Heart left ventricle (tissue), 13 donors: ENCODE data around the gene CHD9.

ENCODE experiments used
- CTCF ChIP-seq, 12 donors: fragments of 200-600 bp; sonication (generic) in 4 of 12; IDR thresholded peaks; one replicate each; pipeline versions ENCODE4 v1.5.0 to v1.8.0; 2018 to 2022; ENCODE audit warnings: antibody characterized with exemption in 12 of 12, mild to moderate bottlenecking in 5 of 12
- POLR2A ChIP-seq, 2 donors: fragments of 450-650 bp; IDR thresholded peaks; one replicate each; pipeline ENCODE4 v1.6.1; 2017; ENCODE audit warnings: antibody characterized with exemption in 2 of 2, mild to moderate bottlenecking in 2 of 2, moderate library complexity in 2 of 2
- donor health status: ischemic (EF 13 %, LVEDD 7.1; RV severe dilation, severe dysfunction).
- donor health status: DM: no; HTN: yes; CAD: no.
- donor health status: DM: no; HTN: no; CAD: no.
- donor health status: ischemic (EF 25% LVEDD 6.9; RV normal size, moderate dysfunction).
- donor health status: ischemic (EF 25% LVEDD 5.7; RV mildly dilated, moderate dysfunction).
- donor health status: ischemic (EF 35%, LVEDD 5.7; RV mildly dilated, moderate dysfunction).
- donor health status: nonischemic (EF 11% LVEDD 7.7; RV severe dilation, severe dysfunction).
- donor health status: DM: yes; HTN: yes; CAD: no.
- donor health status: PGD.
- donor health status: ischemic (EF 29% LVEDD 5.4; RV normal size, mild dysfunction).
- donor health status: nonischemic (EF 23%, LVEDD 6.1; RV moderate dilation, normal function).

DNA sequence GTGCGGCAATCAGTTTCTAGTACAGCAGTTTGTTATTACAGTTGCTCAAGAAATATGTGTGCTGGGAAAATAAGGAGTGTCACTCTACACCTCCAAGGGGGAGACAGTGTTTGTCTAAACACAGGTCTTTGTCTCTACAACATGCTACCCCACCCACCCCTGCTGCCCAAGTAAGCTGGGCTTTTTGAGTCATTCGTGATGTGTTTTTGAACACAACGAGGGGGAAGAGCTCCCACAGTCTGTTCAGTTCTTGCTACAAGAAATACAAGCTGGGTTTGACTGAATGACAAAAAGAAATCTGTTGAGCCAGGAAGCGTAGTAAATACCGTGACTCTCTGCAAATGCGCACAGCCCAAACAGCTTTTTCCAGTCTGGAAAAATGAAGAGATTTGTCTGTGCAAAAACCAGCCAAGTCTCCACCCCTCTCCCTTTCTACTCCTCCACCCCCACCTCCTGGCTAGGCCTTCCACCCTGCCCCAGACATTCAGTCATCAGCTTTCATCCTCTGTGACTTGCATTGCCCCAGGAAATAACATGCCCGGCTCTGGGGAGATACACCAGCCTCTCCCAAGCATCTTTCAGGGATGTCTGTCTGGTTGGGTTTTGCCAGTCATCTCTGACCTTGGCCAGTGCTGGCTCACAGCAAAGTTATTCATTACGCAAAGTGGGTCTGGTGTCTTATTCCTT is 25.7 kb downstream of the CHD9 start:
- TF ChIP-seq CTCF (IDR thresholded peaks at IDR 0.05) = no peak
- no peak for TF ChIP-seq POLR2A (IDR thresholded peaks at IDR 0.05)
